Stimulated activated effector memory CD8-positive, alpha-beta T cell treated with anti-CD3 and anti-CD28 coated beads, Interleukin-12 subunit alpha, Interleukin-12 subunit beta, amount 100 ng/mL, for 72 hours (primary cell): ENCODE results near the gene BAZ2B.

Source experiments
- ATAC-seq: fragments of 150-1000 bp; cut with Tn5 transposase; 2 replicates; pipeline ENCODE4 v1.10.0; 2021
- DNase-seq, 2 donors: peaks; one replicate each; pipeline ENCODE4 v3.0.0; 2021 to 2022; ENCODE audit warnings: low spot score in 2 of 2
- H3K27ac Mint-ChIP-seq: one replicate; pipeline ENCODE4 v1.8.0; 2022; ENCODE audit warnings: mild to moderate bottlenecking, mixed read lengths
- H3K36me3 Mint-ChIP-seq: one replicate; pipeline ENCODE4 v1.8.0; 2022; ENCODE audit warnings: mild to moderate bottlenecking, mixed read lengths
- H3K4me1 Mint-ChIP-seq: one replicate; pipeline ENCODE4 v1.8.0; 2022; ENCODE audit warnings: mixed read lengths
- H3K4me3 Mint-ChIP-seq: one replicate; pipeline ENCODE4 v1.8.0; 2022; ENCODE audit warnings: mild to moderate bottlenecking, mixed read lengths
- H3K9me3 Mint-ChIP-seq: one replicate; pipeline ENCODE4 v1.8.0; 2022; ENCODE audit warnings: mixed read lengths

Gene BAZ2B

GRCh38 chr2:159572459-159572858, 43.9 kb downstream of the BAZ2B start:
- Mint-ChIP-seq H3K4me3 (no peak overlapping the region), H3K36me3 (no peaks in the 10 kb centered on the region), H3K27ac (no peak overlapping the region), H3K9me3 (no peaks in the 10 kb centered on the region), H3K4me1 (no peaks in the 10 kb centered on the region)
- DNase-seq: no peak
- no peak for ATAC-seq

- Mint-ChIP-seq H3K4me1 (no peaks in the 10 kb centered on the region), H3K27ac (no peak overlapping the region), H3K36me3 (no peaks in the 10 kb centered on the region), H3K9me3 (no peaks in the 10 kb centered on the region), H3K4me3 (no peak overlapping the region)
- no peak for ATAC-seq
- no peak for DNase-seq
These were observed 44.6 kb downstream of the BAZ2B start for GRCh38 chr2:159571540-159572260.

DNA sequence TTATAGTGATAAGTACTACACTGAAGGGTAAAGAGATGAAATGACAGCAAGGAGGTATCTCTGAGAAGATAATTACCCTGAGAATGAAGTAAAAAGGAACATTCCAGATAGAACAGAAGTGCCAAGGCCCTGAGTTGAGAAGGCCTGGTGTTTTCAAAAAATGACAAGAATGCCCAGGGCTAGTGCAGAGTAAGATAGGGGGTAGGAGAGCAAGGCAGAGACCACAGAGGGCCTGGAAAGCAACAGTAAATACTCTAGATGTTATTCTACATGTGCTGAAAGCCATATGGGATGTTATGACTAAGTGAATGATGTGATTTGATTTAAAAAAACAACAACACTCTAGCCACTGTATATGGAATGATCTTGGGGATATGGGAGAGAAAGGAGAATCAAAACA, 52.3 kb downstream of the BAZ2B start:
- Mint-ChIP-seq H3K27ac (no peak overlapping the region), H3K4me3 (no peak overlapping the region), H3K9me3 (no peaks in the 10 kb centered on the region), H3K4me1 (no peaks in the 10 kb centered on the region), H3K36me3 (no peaks in the 10 kb centered on the region)
- ATAC-seq (no peak), DNase-seq (no peak)

GRCh38 chr2:159562248-159562647, 54.1 kb downstream of the BAZ2B start:
- DNase-seq: no peak
- no peak for ATAC-seq
- Mint-ChIP-seq H3K27ac (no peak overlapping the region), H3K4me1 (no peaks in the 10 kb centered on the region), H3K9me3 (no peaks in the 10 kb centered on the region), H3K36me3 (no peaks in the 10 kb centered on the region), H3K4me3 (no peak overlapping the region)

DNA sequence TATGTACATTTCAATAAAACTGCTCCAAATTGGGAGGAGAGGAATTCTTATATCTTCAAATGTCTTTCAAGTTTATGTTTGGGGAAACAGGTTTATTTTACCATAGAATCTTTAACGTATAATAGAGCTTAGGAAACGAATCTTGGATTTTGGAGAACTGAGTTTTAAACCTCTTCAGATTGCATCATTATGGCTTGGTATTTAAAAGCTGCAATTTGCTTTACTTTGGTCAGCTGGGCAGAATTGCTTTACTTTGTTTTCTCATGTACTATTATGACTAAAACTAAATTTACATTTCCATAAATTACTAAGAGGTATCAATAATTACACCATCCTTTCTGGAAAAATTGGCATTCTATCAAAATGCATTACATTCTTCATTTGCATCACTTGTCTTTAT, 54.6 kb downstream of the BAZ2B start:
- Mint-ChIP-seq H3K4me3 (no peak overlapping the region), H3K4me1 (no peaks in the 10 kb centered on the region), H3K27ac (no peak overlapping the region), H3K9me3 (no peaks in the 10 kb centered on the region), H3K36me3 (no peaks in the 10 kb centered on the region)
- ATAC-seq: no peak
- DNase-seq: no peak

DNA sequence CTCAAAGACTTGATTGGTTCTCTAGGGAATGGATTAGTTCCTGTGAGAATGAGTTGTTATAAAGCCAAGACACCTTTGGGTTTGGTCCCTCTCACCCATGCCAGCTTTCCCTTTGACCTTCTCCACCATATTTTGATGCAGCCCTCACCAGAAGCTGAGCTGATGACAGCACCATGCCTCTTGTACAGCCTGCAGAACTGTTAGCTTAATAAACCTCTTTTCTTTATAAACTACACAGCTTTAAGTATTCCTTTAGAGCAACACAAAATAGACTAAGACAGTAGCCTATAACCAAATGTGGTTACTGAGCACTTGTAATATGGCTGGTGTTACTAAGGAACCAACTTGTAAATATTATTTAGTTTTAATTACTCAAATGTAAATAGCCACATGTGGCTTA, 55.1 kb downstream of the BAZ2B start:
- ATAC-seq: no peak
- Mint-ChIP-seq H3K4me3 (no peak overlapping the region), H3K36me3 (no peaks in the 10 kb centered on the region), H3K4me1 (no peaks in the 10 kb centered on the region), H3K9me3 (no peaks in the 10 kb centered on the region), H3K27ac (no peak overlapping the region)
- no peak for DNase-seq

- Mint-ChIP-seq H3K36me3 (no peaks in the 10 kb centered on the region), H3K4me3 (no peak overlapping the region), H3K27ac (no peak overlapping the region), H3K4me1 (no peaks in the 10 kb centered on the region), H3K9me3 (no peaks in the 10 kb centered on the region)
- ATAC-seq (no peak), DNase-seq (no peak)
These were observed 57.3 kb downstream of the BAZ2B start for GRCh38 chr2:159559034-159559433.

GRCh38 chr2:159558479-159558878, 57.9 kb downstream of the BAZ2B start:
- Mint-ChIP-seq H3K4me3 (no peak overlapping the region), H3K27ac (no peak overlapping the region), H3K4me1 (no peaks in the 10 kb centered on the region), H3K9me3 (no peaks in the 10 kb centered on the region), H3K36me3 (no peaks in the 10 kb centered on the region)
- ATAC-seq (no peak), DNase-seq (no peak)

DNA sequence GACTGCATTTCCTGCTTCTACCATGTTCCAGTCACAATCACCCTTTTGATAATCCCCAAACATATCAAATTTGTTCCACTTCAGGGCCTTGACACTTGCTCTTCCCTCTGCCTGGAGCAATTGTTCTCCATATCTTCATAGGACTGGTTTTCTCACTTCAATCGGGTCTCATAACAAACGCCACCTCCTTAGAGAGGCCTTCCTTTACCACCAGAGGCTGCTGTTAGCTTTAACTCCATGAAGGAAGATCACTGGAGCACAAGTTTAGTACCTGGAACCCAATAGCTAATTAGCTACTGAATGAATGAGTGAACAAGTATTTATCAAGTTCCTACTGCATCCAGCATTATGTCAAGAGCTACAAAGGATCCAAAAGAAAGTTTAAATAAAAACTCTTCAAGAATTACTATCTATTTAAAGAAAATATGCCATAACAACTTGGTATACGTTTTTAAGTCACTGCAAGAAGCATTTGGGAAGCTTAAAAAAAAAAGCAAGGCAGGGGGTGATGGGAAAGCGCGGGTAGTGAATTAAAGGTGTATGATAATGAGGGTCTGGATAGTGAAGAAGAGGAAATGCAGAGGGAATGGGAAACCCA, 58.8 kb downstream of the BAZ2B start:
- no peak for ATAC-seq
- H3K4me1 Mint-ChIP-seq: no peaks in the 10 kb centered on the region
- H3K9me3 Mint-ChIP-seq: no peaks in the 10 kb centered on the region
- H3K27ac Mint-ChIP-seq: no peak overlapping the region
- no peak overlapping the region for H3K4me3 Mint-ChIP-seq
- no peaks in the 10 kb centered on the region for H3K36me3 Mint-ChIP-seq
- DNase-seq: no peak

DNA sequence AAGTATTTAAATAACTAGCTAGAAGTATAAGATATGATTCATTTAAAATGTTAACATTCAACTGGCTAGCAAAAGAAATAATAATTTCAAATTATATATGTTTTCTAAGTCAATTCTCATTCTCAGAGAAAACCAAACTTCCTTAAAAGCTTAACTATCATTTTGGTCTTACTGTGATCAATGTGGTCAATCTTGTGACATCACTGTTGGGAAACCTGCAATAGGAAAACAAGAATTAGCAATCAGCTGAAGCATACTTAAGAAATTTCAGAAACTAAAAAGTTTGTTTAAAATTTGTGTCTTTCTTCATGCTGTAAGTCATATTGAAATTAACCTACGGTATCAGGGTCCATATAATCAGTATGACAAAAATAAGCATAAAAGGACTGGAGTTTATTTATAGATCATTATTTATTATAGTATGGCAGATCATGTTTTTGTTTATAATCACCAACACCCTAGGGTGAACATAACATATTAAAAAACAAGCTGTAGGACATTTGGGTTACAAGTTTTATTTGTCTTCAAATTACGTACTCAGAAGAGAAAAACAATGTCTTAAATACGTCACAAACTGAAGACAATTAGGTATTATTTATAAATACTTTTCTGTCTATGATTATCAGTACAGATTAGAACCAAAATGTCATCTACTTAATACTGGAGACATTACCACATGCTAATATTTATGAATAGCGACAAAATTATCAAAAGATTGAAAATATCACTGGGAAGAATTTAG, 60.5 kb downstream of the BAZ2B start:
- Mint-ChIP-seq H3K4me3 (no peak overlapping the region), H3K9me3 (no peaks in the 10 kb centered on the region), H3K36me3 (no peaks in the 10 kb centered on the region), H3K4me1 (no peaks in the 10 kb centered on the region), H3K27ac (no peak overlapping the region)
- DNase-seq (no peak), ATAC-seq (no peak)

DNA sequence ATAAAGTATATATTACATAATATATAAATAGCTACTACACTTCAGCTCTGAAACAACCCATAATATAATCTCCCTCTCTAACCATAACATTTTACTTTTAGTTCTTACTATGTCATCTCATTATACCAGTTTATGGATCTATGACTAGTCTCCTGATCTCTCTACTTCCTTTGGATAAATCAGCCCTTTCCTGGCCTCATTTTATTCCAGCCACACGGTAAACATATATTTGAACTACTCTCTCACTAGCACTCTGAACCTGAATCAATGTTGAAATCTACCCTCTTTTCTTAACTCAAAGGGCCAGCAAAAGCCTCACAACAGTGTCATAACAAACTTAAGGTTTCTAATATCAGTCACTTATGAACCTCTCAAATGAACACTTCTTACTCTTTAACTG, 62.6 kb downstream of the BAZ2B start:
- Mint-ChIP-seq H3K4me3 (no peak overlapping the region), H3K27ac (no peak overlapping the region)

GRCh38 chr2:159551806-159552205, 64.5 kb downstream of the BAZ2B start:
- Mint-ChIP-seq H3K36me3 (no peaks in the 10 kb centered on the region), H3K4me1 (no peaks in the 10 kb centered on the region), H3K27ac (no peak overlapping the region), H3K4me3 (no peak overlapping the region), H3K9me3 (no peaks in the 10 kb centered on the region)
- ATAC-seq (no peak), DNase-seq (no peak)

More for the DNA sequence above, 62.6 kb downstream of the BAZ2B start:
- no peaks in the 10 kb centered on the region for H3K9me3 Mint-ChIP-seq
- H3K4me1 Mint-ChIP-seq: no peaks in the 10 kb centered on the region
- no peaks in the 10 kb centered on the region for H3K36me3 Mint-ChIP-seq
- DNase-seq (no peak), ATAC-seq (no peak)

GRCh38 chr2:159550231-159550630, 66.1 kb downstream of the BAZ2B start:
- Mint-ChIP-seq H3K9me3 (no peaks in the 10 kb centered on the region), H3K27ac (no peak overlapping the region), H3K4me1 (no peaks in the 10 kb centered on the region), H3K36me3 (no peaks in the 10 kb centered on the region), H3K4me3 (no peak overlapping the region)
- no peak for DNase-seq
- ATAC-seq: no peak

DNA sequence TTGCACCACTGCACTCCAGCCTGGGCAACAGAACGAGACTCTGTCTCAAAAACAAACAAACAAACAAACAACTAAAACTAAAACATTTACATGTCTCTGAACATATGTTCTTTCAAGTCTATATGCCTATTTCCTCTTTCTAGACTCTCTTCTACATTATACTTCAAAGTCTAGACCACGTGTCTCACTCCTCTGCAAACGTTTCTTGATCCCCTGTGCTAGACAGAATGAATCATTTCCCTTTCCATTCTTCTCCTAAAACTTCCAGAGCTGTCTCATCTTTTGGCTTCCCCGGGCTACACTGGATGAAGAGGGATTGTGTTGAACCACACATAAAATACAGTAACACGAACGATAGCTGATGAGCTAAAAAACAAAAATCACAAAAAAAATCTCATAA, 67.1 kb downstream of the BAZ2B start:
- DNase-seq (no peak), ATAC-seq (no peak)
- Mint-ChIP-seq H3K4me1 (no peaks in the 10 kb centered on the region), H3K36me3 (no peaks in the 10 kb centered on the region), H3K27ac (no peak overlapping the region), H3K9me3 (no peaks in the 10 kb centered on the region), H3K4me3 (no peak overlapping the region)

DNA sequence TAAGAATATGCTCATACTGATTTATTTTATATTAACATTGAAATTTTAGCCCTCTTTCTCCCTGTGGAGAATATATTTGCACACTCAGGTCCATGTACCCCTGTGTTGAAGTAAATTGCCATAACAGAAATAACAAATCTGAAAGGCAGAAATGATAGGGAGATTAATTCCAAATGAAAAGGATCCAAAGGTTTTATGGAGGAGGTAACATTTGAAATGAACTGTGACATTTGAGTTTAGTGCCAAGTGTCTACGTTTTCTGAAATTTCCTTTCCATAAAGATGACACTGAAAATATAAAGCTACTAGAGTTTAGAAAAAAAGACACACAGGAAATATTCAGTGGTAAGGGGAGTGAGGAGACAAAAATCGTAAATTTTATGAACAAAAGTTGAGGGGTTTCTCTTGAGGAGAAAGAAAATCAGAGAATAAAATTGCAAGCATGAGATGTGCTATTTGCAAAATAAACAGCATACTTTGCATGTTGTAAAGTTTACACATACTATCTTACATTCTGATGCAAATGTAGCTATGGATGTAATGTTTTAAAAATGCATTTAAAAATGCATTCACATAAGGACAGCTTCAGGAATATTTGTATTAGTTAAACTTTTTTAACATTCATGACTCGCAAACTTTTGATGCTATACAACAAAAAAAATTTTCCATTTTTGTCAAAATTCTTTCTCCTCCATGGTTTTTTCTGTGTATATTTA, 69.5 kb downstream of the BAZ2B start:
- Mint-ChIP-seq H3K27ac (no peak overlapping the region), H3K9me3 (peaks cover 3% of the 10 kb centered on the region), H3K36me3 (no peaks in the 10 kb centered on the region), H3K4me1 (no peaks in the 10 kb centered on the region), H3K4me3 (no peak overlapping the region)
- DNase-seq: no peak
- no peak for ATAC-seq
